ENCODE measurements around the gene ZNF135. TPM values are rescaled to one million over a fixed set of nuclear protein-coding genes. Genes with fewer than 3 reads are reported as not detected.

Gene ZNF135
- total and polyA plus RNA-seq, 5 donors from 2014 or later, result 0.15 to 2.7 (median 0.82) TPM

Other genes with a start within 250 kb of the ZNF135 start
- 16.6 TPM for gene ZNF552, start 244.4 kb upstream of the ZNF135 start, total RNA-seq
- gene ZNF552, start 244.4 kb upstream of the ZNF135 start, polyA plus RNA-seq, result 10 to 100 TPM in 1 of 4 donors, 1 to 10 TPM in 3; 4.8 to 11.7 (median 6.8) TPM
- gene ZNF587B, start 229.0 kb upstream of the ZNF135 start, total RNA-seq, result 23.6 TPM
- 1 to 10 TPM; 1.3 to 3.4 (median 2.1) TPM for gene ZNF587B, start 229.0 kb upstream of the ZNF135 start, polyA plus RNA-seq
- gene ZNF587, start 209.4 kb upstream of the ZNF135 start, total RNA-seq, result 45.3 TPM
- 1 to 10 TPM; 2.7 to 6.1 (median 3.5) TPM for gene ZNF587, start 209.4 kb upstream of the ZNF135 start, polyA plus RNA-seq
- 12.9 TPM for gene ZNF814, start 170.2 kb upstream of the ZNF135 start, total RNA-seq
- 10 to 100 TPM in 2 of 4 donors, 1 to 10 TPM in 2; 3.1 to 13.4 (median 10.0) TPM for gene ZNF814, start 170.2 kb upstream of the ZNF135 start, polyA plus RNA-seq
- gene ZNF417, start 142.7 kb upstream of the ZNF135 start, total RNA-seq, result 21.0 TPM
- gene ZNF417, start 142.7 kb upstream of the ZNF135 start, polyA plus RNA-seq, result 1 to 10 TPM in 3 of 4 donors, under 1 TPM in 1; 0.33 to 3.8 (median 2.2) TPM
- 1.0 TPM for gene ZNF418, start 123.9 kb upstream of the ZNF135 start, total RNA-seq
- gene ZNF418, start 123.9 kb upstream of the ZNF135 start, polyA plus RNA-seq, result 1 to 10 TPM in 2 of 4 donors, not detected in 2; 1.2 to 3.1 TPM
- 7.6 TPM for gene ZNF256, start 111.6 kb upstream of the ZNF135 start, total RNA-seq
- gene ZNF256, start 111.6 kb upstream of the ZNF135 start, polyA plus RNA-seq, result 1 to 10 TPM; 1.7 to 6.3 (median 4.9) TPM
- gene C19orf18, start 84.7 kb upstream of the ZNF135 start, total RNA-seq, result 1.6 TPM
- not detected for gene C19orf18, start 84.7 kb upstream of the ZNF135 start, polyA plus RNA-seq
- gene ZNF606, start 56.5 kb upstream of the ZNF135 start, total RNA-seq, result 10.3 TPM
- 1 to 10 TPM; 1.6 to 6.0 (median 4.7) TPM for gene ZNF606, start 56.5 kb upstream of the ZNF135 start, polyA plus RNA-seq
- gene ZSCAN1, start 25.3 kb upstream of the ZNF135 start, total RNA-seq, result not detected
- gene ZSCAN1, start 25.3 kb upstream of the ZNF135 start, polyA plus RNA-seq, result not detected
- 13.4 TPM for gene ZSCAN18, start 38.9 kb downstream of the ZNF135 start, total RNA-seq
- 10 to 100 TPM in 2 of 4 donors, 1 to 10 TPM in 2; 3.9 to 17.7 (median 12.0) TPM for gene ZSCAN18, start 38.9 kb downstream of the ZNF135 start, polyA plus RNA-seq
- gene ZNF329, start 91.5 kb downstream of the ZNF135 start, total RNA-seq, result 9.2 TPM
- gene ZNF329, start 91.5 kb downstream of the ZNF135 start, polyA plus RNA-seq, result 1 to 10 TPM; 2.9 to 9.4 (median 4.8) TPM
- 32.8 TPM for gene ZNF274, start 123.8 kb downstream of the ZNF135 start, total RNA-seq
- gene ZNF274, start 123.8 kb downstream of the ZNF135 start, polyA plus RNA-seq, result 10 to 100 TPM; 31.8 to 45.1 (median 38.2) TPM
- 11.6 TPM for gene ZNF544, start 169.6 kb downstream of the ZNF135 start, total RNA-seq
- gene ZNF544, start 169.6 kb downstream of the ZNF135 start, polyA plus RNA-seq, result 10 to 100 TPM; 16.2 to 20.8 (median 19.2) TPM
- gene ZNF8, start 219.7 kb downstream of the ZNF135 start, total RNA-seq, result 6.7 TPM
- gene ZNF8, start 219.7 kb downstream of the ZNF135 start, polyA plus RNA-seq, result under 1 TPM; 0.33 to 0.87 (median 0.61) TPM
- 117 TPM for gene ERVK3-1, start 246.1 kb downstream of the ZNF135 start, total RNA-seq
- 10 to 100 TPM; 65.9 to 85.8 (median 77.4) TPM for gene ERVK3-1, start 246.1 kb downstream of the ZNF135 start, polyA plus RNA-seq